MM.1S (cell line): ENCODE measurements around the gene THAP7.

Source experiments
- EZH2 ChIP-seq: fragments of 300-600 bp; sonication (generic); optimal IDR thresholded peaks from 2 replicates; pipeline ENCODE3; 2017; ENCODE audit warnings: low read depth, mild to moderate bottlenecking, antibody characterized with exemption, low read length, mixed read lengths
- EZH2phosphoT487 ChIP-seq: fragments of 300-600 bp; sonication (generic); IDR thresholded peaks from 2 replicates; pipeline ENCODE4 v1.6.1; 2018; ENCODE audit warnings: antibody characterized with exemption, low read length
- TF ChIP-seq, protein P1 (sequence below): fragments of 300-600 bp; sonication (generic); IDR thresholded peaks from 2 replicates; pipeline ENCODE4 v1.5.1; 2016; ENCODE audit warnings: antibody characterized with exemption, low read length, mixed read lengths

DNA sequence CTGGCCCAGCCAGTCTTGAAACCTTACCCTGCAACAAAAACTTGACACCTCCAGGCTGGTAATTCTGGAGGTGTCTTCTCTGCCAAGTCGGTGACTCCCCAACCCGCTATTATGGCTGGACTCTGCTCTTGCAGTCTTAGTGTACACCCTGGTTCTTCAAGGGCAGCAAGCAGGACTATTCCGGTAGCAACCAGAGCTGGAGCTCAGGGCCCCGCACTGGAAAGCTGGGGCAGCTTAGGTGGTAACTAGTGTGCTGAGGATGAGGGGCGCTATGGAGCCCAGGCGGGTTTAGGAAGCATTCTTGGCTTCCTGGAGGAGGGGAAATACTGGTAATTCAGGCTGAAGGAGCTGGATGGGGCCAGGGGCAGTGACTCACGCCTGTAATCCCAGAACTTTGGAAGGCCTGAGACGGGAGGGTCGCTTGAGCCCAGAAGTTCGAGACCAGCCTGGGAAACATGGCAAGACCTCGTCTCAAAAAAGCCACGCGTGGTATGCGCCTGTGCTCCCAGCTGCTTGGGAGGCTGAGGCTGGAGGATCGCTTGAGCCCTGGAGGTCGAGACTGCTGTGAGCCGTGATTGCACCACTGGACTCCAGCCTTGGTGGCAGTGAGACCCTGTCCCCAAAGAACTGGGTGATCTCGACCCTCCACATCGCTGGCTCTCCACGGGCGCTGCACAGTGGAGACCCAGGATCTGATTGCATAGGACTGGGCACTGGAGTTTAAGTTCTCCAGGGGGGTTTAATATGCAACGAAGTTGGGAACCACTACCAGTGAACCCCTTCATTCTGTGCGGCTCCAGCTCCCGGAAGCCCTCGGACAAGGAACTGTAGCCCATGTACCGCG is 45.4 kb downstream of the THAP7 start:
- TF ChIP-seq EZH2 (no peak), EZH2phosphoT487 (no peak)
- TF ChIP-seq, protein P1, sequence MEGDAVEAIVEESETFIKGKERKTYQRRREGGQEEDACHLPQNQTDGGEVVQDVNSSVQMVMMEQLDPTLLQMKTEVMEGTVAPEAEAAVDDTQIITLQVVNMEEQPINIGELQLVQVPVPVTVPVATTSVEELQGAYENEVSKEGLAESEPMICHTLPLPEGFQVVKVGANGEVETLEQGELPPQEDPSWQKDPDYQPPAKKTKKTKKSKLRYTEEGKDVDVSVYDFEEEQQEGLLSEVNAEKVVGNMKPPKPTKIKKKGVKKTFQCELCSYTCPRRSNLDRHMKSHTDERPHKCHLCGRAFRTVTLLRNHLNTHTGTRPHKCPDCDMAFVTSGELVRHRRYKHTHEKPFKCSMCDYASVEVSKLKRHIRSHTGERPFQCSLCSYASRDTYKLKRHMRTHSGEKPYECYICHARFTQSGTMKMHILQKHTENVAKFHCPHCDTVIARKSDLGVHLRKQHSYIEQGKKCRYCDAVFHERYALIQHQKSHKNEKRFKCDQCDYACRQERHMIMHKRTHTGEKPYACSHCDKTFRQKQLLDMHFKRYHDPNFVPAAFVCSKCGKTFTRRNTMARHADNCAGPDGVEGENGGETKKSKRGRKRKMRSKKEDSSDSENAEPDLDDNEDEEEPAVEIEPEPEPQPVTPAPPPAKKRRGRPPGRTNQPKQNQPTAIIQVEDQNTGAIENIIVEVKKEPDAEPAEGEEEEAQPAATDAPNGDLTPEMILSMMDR = no peak
